IMR-90 (cell line): ENCODE results near the gene D2HGDH. TPM values are rescaled to one million over a fixed set of nuclear protein-coding genes. Genes with fewer than 3 reads are reported as not detected.

Source experiments
- ATAC-seq: fragments of 200-7000 bp; cut with Tn5 transposase; 2 replicates; pipeline ENCODE4 v1.9.1; 2020; ENCODE audit warnings: low read depth, mild to moderate bottlenecking, moderate library complexity
- BruUV-seq: library from RNA; stranded (reverse); fragments of 400-500 nt; replicated peaks from 2 replicates; lab custom pipeline; 2021; lab: Mats Ljungman, UMichigan
- CTCF ChIA-PET: fragments of 300-600 bp; formaldehyde crosslinking; extraction: SDS; loops from one replicate; lab custom pipeline; 2021; ENCODE audit warnings: antibody characterized with exemption; lab: Yijun Ruan, JAX
- POLR2A ChIA-PET: fragments of 300-600 bp; sonication (Branson Sonifier 250); formaldehyde crosslinking; loops from one replicate; lab custom pipeline; 2022; ENCODE audit warnings: antibody characterized with exemption; ENCODE audit not compliant: unreplicated experiment; lab: Charles Lee
- DNase-seq: peaks from one replicate; pipeline ENCODE4 v3.0.0; 2013
- H2AFZ ChIP-seq: replicated peaks from 2 replicates; pipeline ENCODE3; 2013; ENCODE audit warnings: low read length, mild to moderate bottlenecking; ENCODE audit not compliant: poor library complexity
- H2AK5ac ChIP-seq: 2 replicates; pipeline ENCODE4 v1.6.1; 2013; ENCODE audit warnings: low read depth, low read length, inconsistent platforms
- H2AK9ac ChIP-seq: replicated peaks from 2 replicates; pipeline ENCODE3; 2013; ENCODE audit warnings: mild to moderate bottlenecking, low read depth, low read length, moderate library complexity; ENCODE audit not compliant: poor library complexity
- H2BK120ac ChIP-seq: 2 replicates; pipeline ENCODE4 v1.6.1; 2013; ENCODE audit warnings: low read depth, low read length, inconsistent platforms
- H2BK15ac ChIP-seq: 3 replicates; pipeline ENCODE4 v1.6.1; 2013; ENCODE audit warnings: low read depth, low read length, inconsistent platforms
- H2BK20ac ChIP-seq: 2 replicates; pipeline ENCODE4 v1.6.1; 2013; ENCODE audit warnings: low read depth, mild to moderate bottlenecking, inconsistent platforms, low read length, moderate library complexity
- H2BK5ac ChIP-seq: 2 replicates; pipeline ENCODE4 v1.6.1; 2013; ENCODE audit warnings: mild to moderate bottlenecking, low read depth, low read length, inconsistent platforms; ENCODE audit not compliant: poor library complexity, severe bottlenecking
- H3K14ac ChIP-seq: replicated peaks from 2 replicates; pipeline ENCODE4 v1.6.1; 2013; ENCODE audit warnings: low read depth, low read length, inconsistent platforms
- H3K18ac ChIP-seq: 2 replicates; pipeline ENCODE4 v1.6.1; 2013; ENCODE audit warnings: low read depth, low read length, control low read depth
- H3K23ac ChIP-seq: 2 replicates; pipeline ENCODE4 v1.6.1; 2013; ENCODE audit warnings: low read depth, low read length, inconsistent platforms
- H3K27ac ChIP-seq: 2 replicates; pipeline ENCODE4 v1.5.1; 2013; ENCODE audit warnings: mild to moderate bottlenecking, control low read depth, low read length; ENCODE audit not compliant: insufficient read depth
- H3K27me3 ChIP-seq: 2 replicates; pipeline ENCODE4 v1.6.1; 2013; ENCODE audit warnings: low read length; ENCODE audit not compliant: control insufficient read depth, insufficient read depth
- H3K36me3 ChIP-seq: 2 replicates; pipeline ENCODE4 v1.6.1; 2013; ENCODE audit warnings: low read length, mixed read lengths; ENCODE audit not compliant: control insufficient read depth, insufficient read depth
- H3K4ac ChIP-seq: 2 replicates; pipeline ENCODE4 v1.6.1; 2013; ENCODE audit warnings: low read depth, low read length, inconsistent platforms
- H3K4me1 ChIP-seq: 2 replicates; pipeline ENCODE4 v1.6.1; 2013; ENCODE audit warnings: low read length, mixed read lengths; ENCODE audit not compliant: control insufficient read depth, insufficient read depth
- H3K4me2 ChIP-seq: 2 replicates; pipeline ENCODE4 v1.6.1; 2013; ENCODE audit warnings: low read depth, mild to moderate bottlenecking, control low read depth, low read length, moderate library complexity
- H3K4me3 ChIP-seq: 2 replicates; pipeline ENCODE4 v1.5.1; 2013; ENCODE audit warnings: low read depth, mild to moderate bottlenecking, control low read depth, low read length, moderate library complexity; ENCODE audit not compliant: insufficient read depth
- H3K56ac ChIP-seq: 2 replicates; pipeline ENCODE4 v1.6.1; 2013; ENCODE audit warnings: low read length, inconsistent platforms; ENCODE audit not compliant: insufficient read depth; ENCODE audit errors: extremely low read depth
- H3K79me1 ChIP-seq, 2 experiments: 2 replicates each; pipeline ENCODE4 v1.6.1; 2013; ENCODE audit warnings: low read length in 2 of 2, inconsistent platforms in 1 of 2, low read depth in 1 of 2
- H3K9ac ChIP-seq: 2 replicates; pipeline ENCODE4 v1.6.1; 2013; ENCODE audit warnings: low read depth, low read length, control low read depth
- H3K9me1 ChIP-seq: 2 replicates; pipeline ENCODE4 v1.6.1; 2013; ENCODE audit warnings: low read length, inconsistent platforms; ENCODE audit not compliant: insufficient read depth
- H3K9me3 ChIP-seq: 2 replicates; pipeline ENCODE4 v1.6.1; 2013; ENCODE audit warnings: low read length; ENCODE audit not compliant: control insufficient read depth, insufficient read depth
- H4K20me1 ChIP-seq: 2 replicates; pipeline ENCODE4 v1.6.1; 2013; ENCODE audit warnings: low read length, inconsistent platforms; ENCODE audit not compliant: insufficient read depth
- H4K5ac ChIP-seq: 2 replicates; pipeline ENCODE4 v1.6.1; 2013; ENCODE audit warnings: mild to moderate bottlenecking, low read depth, low read length, control low read depth
- H4K8ac ChIP-seq, 2 experiments: 2 replicates each; pipeline ENCODE4 v1.6.1; 2013; ENCODE audit warnings: low read depth in 2 of 2, low read length in 2 of 2, control low read depth in 1 of 2, inconsistent platforms in 1 of 2
- H4K91ac ChIP-seq: 2 replicates; pipeline ENCODE4 v1.6.1; 2013; ENCODE audit warnings: low read depth, low read length, inconsistent platforms; ENCODE audit not compliant: insufficient read depth
- BHLHE40 ChIP-seq: fragments of 150-350 bp; IDR thresholded peaks from 2 replicates; pipeline ENCODE4 v1.6.1; 2016; ENCODE audit warnings: mild to moderate bottlenecking, low read depth, low read length
- CEBPB ChIP-seq: IDR thresholded peaks from 2 replicates; pipeline ENCODE4 v1.6.1; 2012; ENCODE audit warnings: low read depth, low read length, improper control_type of control experiment
- CHD1 ChIP-seq: IDR thresholded peaks from 2 replicates; pipeline ENCODE4 v1.6.1; 2012; ENCODE audit warnings: low read depth, low read length, improper control_type of control experiment
- CTCF ChIP-seq: conservative IDR thresholded peaks from 2 replicates; pipeline ENCODE4 v1.5.1; 2012; ENCODE audit warnings: mild to moderate bottlenecking, low read depth, low read length, improper control_type of control experiment
- ELK1 ChIP-seq: fragments of 150-350 bp; IDR thresholded peaks from 2 replicates; pipeline ENCODE4 v1.6.1; 2016; ENCODE audit warnings: low read depth, mild to moderate bottlenecking, low read length, moderate library complexity, borderline replicate concordance
- FOS ChIP-seq: fragments of 150-350 bp; IDR thresholded peaks from 2 replicates; pipeline ENCODE4 v1.6.1; 2016; ENCODE audit warnings: low read depth, low read length
- MAFK ChIP-seq: IDR thresholded peaks from 2 replicates; pipeline ENCODE4 v1.6.1; 2012; ENCODE audit warnings: low read depth, low read length, improper control_type of control experiment
- MAZ ChIP-seq: IDR thresholded peaks from 2 replicates; pipeline ENCODE4 v1.6.1; 2012; ENCODE audit warnings: low read depth, mild to moderate bottlenecking, low read length, improper control_type of control experiment, moderate library complexity, borderline replicate concordance
- MXI1 ChIP-seq: IDR thresholded peaks from 2 replicates; pipeline ENCODE4 v1.6.1; 2012; ENCODE audit warnings: low read depth, mild to moderate bottlenecking, low read length, moderate library complexity, borderline replicate concordance
- NFE2L2 ChIP-seq: fragments of 150-350 bp; IDR thresholded peaks from 2 replicates; pipeline ENCODE4 v1.6.1; 2016; ENCODE audit warnings: low read depth, mild to moderate bottlenecking, low read length
- POLR2A ChIP-seq: IDR thresholded peaks from 2 replicates; pipeline ENCODE4 v1.6.1; 2012; ENCODE audit warnings: mild to moderate bottlenecking, low read depth, low read length
- RAD21 ChIP-seq: IDR thresholded peaks from 2 replicates; pipeline ENCODE4 v1.6.1; 2012; ENCODE audit warnings: low read length, improper control_type of control experiment
- RCOR1 ChIP-seq: IDR thresholded peaks from 2 replicates; pipeline ENCODE4 v1.6.1; 2012; ENCODE audit warnings: mild to moderate bottlenecking, low read length, improper control_type of control experiment; ENCODE audit not compliant: insufficient replicate concordance
- RFX5 ChIP-seq: IDR thresholded peaks from 2 replicates; pipeline ENCODE4 v1.8.0; 2012; ENCODE audit warnings: low read depth, mild to moderate bottlenecking, low read length, moderate library complexity
- SMC3 ChIP-seq: fragments of 150-350 bp; IDR thresholded peaks from 2 replicates; pipeline ENCODE4 v1.6.1; 2016; ENCODE audit warnings: low read depth, mild to moderate bottlenecking, antibody characterized with exemption, low read length, moderate library complexity
- USF2 ChIP-seq: fragments of 150-350 bp; IDR thresholded peaks from 2 replicates; pipeline ENCODE4 v1.6.1; 2017; ENCODE audit warnings: mild to moderate bottlenecking, antibody characterized with exemption, low read length, low read depth
- WGBS, 2 experiments: methylation state at CpG; one replicate each; pipeline versions ENCODE4 v1.1.5 to v1.1.7; 2013; ENCODE audit warnings: missing lambda C conversion rate in 2 of 2; ENCODE audit not compliant: insufficient read length in 1 of 2; ENCODE audit errors: extremely low coverage in 2 of 2; 5-methylcytosine and 5-hydroxymethylcytosine counted together
- dilution Hi-C: fragments of 300-500 bp; cut with HindIII; formaldehyde crosslinking; loops from one replicate; pipeline ENCODE4 v1.14.3; 2018; ENCODE audit warnings: low sequenced_read_pairs; ENCODE audit not compliant: unreplicated experiment
- in situ Hi-C: fragments of 300-500 bp; cut with MboI; formaldehyde crosslinking; loops from 3 replicates; pipeline ENCODE4 v1.14.3; 2019; ENCODE audit warnings: low sequenced_read_pairs, inconsistent platforms, mixed read lengths
- intact Hi-C: fragments of 100-400 bp; cut with micrococcal nuclease; formaldehyde crosslinking; loops from 2 replicates; pipeline ENCODE4 v1.10.0; 2022
- polyA plus RNA-seq, 3 experiments: library from polyadenylated mRNA; depleted of rRNA; stranded (reverse); fragments of >200 nt; gene quantifications; 2 replicates each; pipeline ENCODE4 v1.2.3, GENCODE V29; 2012; ENCODE audit warnings: low replicate concordance in 1 of 3
- total RNA-seq: library from RNA; depleted of rRNA; stranded (reverse); fragments of >200 nt; gene quantifications from 2 replicates; pipeline ENCODE4 v1.2.3, GENCODE V29; 2012

D2HGDH gene
- total and polyA plus RNA-seq, 2 of the 4 experiments (the other 2 are of a cell fraction), result 6.3 to 22.1 TPM

GRCh38 chr2:241817126-241817820 lies 82.8 kb downstream of the D2HGDH start:
- dilution Hi-C loops, result no loop called here
- intact Hi-C loops, result no loop called here
- no peak overlapping the region for H3K9ac ChIP-seq
- H2BK15ac ChIP-seq, result no peak overlapping the region
- H2AK5ac ChIP-seq, result no peak overlapping the region
- no peaks in the 10 kb centered on the region for H3K4me1 ChIP-seq
- H4K8ac ChIP-seq, result no peak overlapping the region
- no peaks in the 10 kb centered on the region for H3K9me1 ChIP-seq
- H3K18ac ChIP-seq, result no peak overlapping the region
- WGBS, 2 experiments, result 17% methylated on average over 1 of the region's 16 CpGs; no CpG with 5 or more reads in 1 of the 2 experiments
- no peak overlapping the region for H3K4me2 ChIP-seq
- peaks cover 16% of the 10 kb centered on the region; the same call in 1 of the 2 replicates for H3K27me3 ChIP-seq
- no peaks in the 10 kb centered on the region; the same call in 1 of the 2 replicates for H4K20me1 ChIP-seq
- DNase-seq (no peak), ATAC-seq (no peak)
- no peaks in the 10 kb centered on the region for H3K79me1 ChIP-seq
- TF ChIP-seq MXI1, result no peak
- TF ChIP-seq ELK1, result no peak
- no peak for TF ChIP-seq CTCF
- TF ChIP-seq BHLHE40, result no peak
- TF ChIP-seq FOS, result no peak
- TF ChIP-seq NFE2L2, result no peak
- TF ChIP-seq RFX5, result no peak
- no peak for TF ChIP-seq RAD21
- no peak for TF ChIP-seq RCOR1
- no peak for TF ChIP-seq USF2
- TF ChIP-seq CHD1, result no peak
- TF ChIP-seq MAZ, result no peak
- TF ChIP-seq POLR2A, result no peak
- TF ChIP-seq CEBPB, result no peak
- no peak for TF ChIP-seq MAFK
- no peak for TF ChIP-seq SMC3
- no peak overlapping the region for H3K56ac ChIP-seq
- no peak overlapping the region for H2BK20ac ChIP-seq
- ChIA-PET POLR2A (no interaction called here), CTCF (no interaction called here)
- no peak overlapping the region for H3K14ac ChIP-seq
- no peaks in the 10 kb centered on the region for H3K9me3 ChIP-seq
- no peak overlapping the region for H2BK120ac ChIP-seq
- no peak overlapping the region for H3K4ac ChIP-seq
- no peak overlapping the region for H4K91ac ChIP-seq
- no TSS peak for BruUV-seq
- H3K36me3 ChIP-seq, result no peaks in the 10 kb centered on the region
- in situ Hi-C loops, result no loop called here
- H2AFZ ChIP-seq, result no peak overlapping the region
- H3K4me3 ChIP-seq, result no peak overlapping the region
- no peak overlapping the region for H4K5ac ChIP-seq
- no peak overlapping the region for H2BK5ac ChIP-seq
- no peak overlapping the region for H2AK9ac ChIP-seq
- H3K23ac ChIP-seq, result no peak overlapping the region
- H3K27ac ChIP-seq, result no peak overlapping the region
